Hepatocyte (in vitro differentiated cells): Measurements from ENCODE around the gene IL1RAPL1.

ENCODE experiments used
- EZH2 ChIP-seq: fragments of 200-600 bp; sonication (generic); IDR thresholded peaks from 2 replicates; pipeline ENCODE4 v1.6.1; 2016; ENCODE audit warnings: antibody characterized with exemption, mild to moderate bottlenecking, borderline replicate concordance
- TF ChIP-seq, protein P1 (sequence below): fragments of 200-600 bp; sonication (generic); IDR thresholded peaks from 2 replicates; pipeline ENCODE4 v1.5.1; 2016; ENCODE audit warnings: antibody characterized with exemption, mild to moderate bottlenecking; ENCODE audit not compliant: poor library complexity

DNA sequence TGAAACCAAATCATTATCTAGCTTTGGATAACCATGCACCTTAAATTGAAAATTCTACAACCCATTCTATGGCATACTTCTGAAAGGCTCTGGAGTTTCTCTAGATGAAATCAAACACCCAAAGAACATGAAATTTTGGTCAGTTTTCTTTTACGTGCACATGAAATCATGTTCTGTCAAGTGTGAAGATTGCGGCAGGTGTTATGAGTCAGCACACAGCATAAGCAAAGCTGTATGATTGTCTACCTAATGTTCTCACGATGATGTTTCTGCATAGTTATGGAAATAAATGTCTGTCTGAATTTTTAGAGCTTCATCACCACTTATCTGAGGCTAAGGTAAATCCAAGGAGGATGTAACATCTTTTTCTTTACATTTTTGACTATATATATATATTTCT lies 495.3 kb downstream of the IL1RAPL1 start:
- TF ChIP-seq, protein P1, sequence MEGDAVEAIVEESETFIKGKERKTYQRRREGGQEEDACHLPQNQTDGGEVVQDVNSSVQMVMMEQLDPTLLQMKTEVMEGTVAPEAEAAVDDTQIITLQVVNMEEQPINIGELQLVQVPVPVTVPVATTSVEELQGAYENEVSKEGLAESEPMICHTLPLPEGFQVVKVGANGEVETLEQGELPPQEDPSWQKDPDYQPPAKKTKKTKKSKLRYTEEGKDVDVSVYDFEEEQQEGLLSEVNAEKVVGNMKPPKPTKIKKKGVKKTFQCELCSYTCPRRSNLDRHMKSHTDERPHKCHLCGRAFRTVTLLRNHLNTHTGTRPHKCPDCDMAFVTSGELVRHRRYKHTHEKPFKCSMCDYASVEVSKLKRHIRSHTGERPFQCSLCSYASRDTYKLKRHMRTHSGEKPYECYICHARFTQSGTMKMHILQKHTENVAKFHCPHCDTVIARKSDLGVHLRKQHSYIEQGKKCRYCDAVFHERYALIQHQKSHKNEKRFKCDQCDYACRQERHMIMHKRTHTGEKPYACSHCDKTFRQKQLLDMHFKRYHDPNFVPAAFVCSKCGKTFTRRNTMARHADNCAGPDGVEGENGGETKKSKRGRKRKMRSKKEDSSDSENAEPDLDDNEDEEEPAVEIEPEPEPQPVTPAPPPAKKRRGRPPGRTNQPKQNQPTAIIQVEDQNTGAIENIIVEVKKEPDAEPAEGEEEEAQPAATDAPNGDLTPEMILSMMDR = no peak
- TF ChIP-seq EZH2 = no peak
